HepG2 (cell line): Measurements from ENCODE around the gene ZC3H7B. TPM values are rescaled to one million over a fixed set of nuclear protein-coding genes. Genes with fewer than 3 reads are reported as not detected.

Experiments used
- JUND ChIP-seq: sonication (generic); formaldehyde crosslinking; IDR thresholded peaks from 2 replicates; pipeline ENCODE4 v1.8.0; 2022; ENCODE audit warnings: mild to moderate bottlenecking, missing genetic modification reagents
- MED8 ChIP-seq: sonication (generic); formaldehyde crosslinking; IDR thresholded peaks from 2 replicates; pipeline ENCODE4 v1.8.1; 2023; ENCODE audit warnings: mild to moderate bottlenecking, missing genetic modification reagents; ENCODE audit not compliant: insufficient replicate concordance
- NFATC3 ChIP-seq: sonication (generic); formaldehyde crosslinking; IDR thresholded peaks from 2 replicates; pipeline ENCODE4 v1.5.1; 2020; ENCODE audit warnings: mild to moderate bottlenecking, missing genetic modification reagents
- NR2F6 ChIP-seq, 2 experiments: IDR thresholded peaks; 2 replicates each; pipeline ENCODE4 v1.6.1; 2016; ENCODE audit warnings: antibody characterized with exemption in 1 of 2, mild to moderate bottlenecking in 1 of 2
- PRPF4 ChIP-seq: fragments of 200-400 bp; formaldehyde crosslinking; IDR thresholded peaks from 2 replicates; pipeline ENCODE4 v1.6.1; 2016; ENCODE audit warnings: low read length, low read depth; ENCODE audit not compliant: poor library complexity, severe bottlenecking
- SP4 ChIP-seq: sonication (generic); formaldehyde crosslinking; IDR thresholded peaks from 2 replicates; pipeline ENCODE4 v1.8.1; 2023; ENCODE audit warnings: mild to moderate bottlenecking, missing genetic modification reagents
- YEATS2 ChIP-seq: sonication (generic); formaldehyde crosslinking; IDR thresholded peaks from 2 replicates; pipeline ENCODE4 v1.4.0; 2020; ENCODE audit warnings: missing genetic modification reagents, borderline replicate concordance
- ZBTB7B ChIP-seq: sonication (generic); formaldehyde crosslinking; IDR thresholded peaks from 2 replicates; pipeline ENCODE4 v1.4.0; 2020; ENCODE audit warnings: missing genetic modification reagents
- polyA plus RNA-seq, 8 experiments: library from polyadenylated mRNA; depleted of rRNA in 3 of 8; stranded (reverse) in 7 of 8; unstranded in 1 of 8; fragments of >200 nt; fragmentation: Illumina TruSeq in 4 of 8; extraction: Trizol in 4 of 8; gene quantifications; 2 replicates each; pipeline versions ENCODE4 v1.2.1 to v1.2.3, GENCODE V29; 2011 to 2016; ENCODE audit warnings: low read depth in 4 of 8, missing spikeins in 1 of 8, mixed read lengths in 1 of 8; ENCODE audit not compliant: insufficient read depth in 1 of 8
- total RNA-seq, 5 experiments: library from RNA; depleted of rRNA; stranded (reverse); fragments of >200 nt; fragmentation: Illumina TruSeq; extraction: Trizol; gene quantifications; 2 replicates each; pipeline ENCODE4 v1.2.3, GENCODE V29; 2016; ENCODE audit warnings: low read depth in 1 of 5
- TF ChIP-seq, protein P1 (sequence below): sonication (generic); formaldehyde crosslinking; IDR thresholded peaks from 2 replicates; pipeline ENCODE4 v1.5.0; 2020; ENCODE audit warnings: missing genetic modification reagents, mild to moderate bottlenecking, borderline replicate concordance
- TF ChIP-seq, protein P2 (sequence below): sonication (generic); formaldehyde crosslinking; conservative IDR thresholded peaks from 2 replicates; pipeline ENCODE4 v1.4.0; 2020; ENCODE audit warnings: missing genetic modification reagents
- TF ChIP-seq, protein P3 (sequence below): sonication (generic); formaldehyde crosslinking; IDR thresholded peaks from 2 replicates; pipeline ENCODE4 v1.4.0; 2020; ENCODE audit warnings: missing genetic modification reagents, borderline replicate concordance
- TF ChIP-seq, protein P4 (sequence below): sonication (generic); formaldehyde crosslinking; IDR thresholded peaks from 2 replicates; pipeline ENCODE4 v1.5.0; 2020; ENCODE audit warnings: mild to moderate bottlenecking, missing genetic modification reagents, borderline replicate concordance
- TF ChIP-seq, protein P5 (sequence below): sonication (generic); formaldehyde crosslinking; IDR thresholded peaks from 2 replicates; pipeline ENCODE4; 2020; ENCODE audit warnings: missing genetic modification reagents, mild to moderate bottlenecking, borderline replicate concordance

The ZC3H7B gene
- total and polyA plus RNA-seq, 2 of the 13 experiments (the other 11 are each of a cell fraction or from before 2014, with no cell fraction given) = 26.4 to 37.2 TPM

DNA sequence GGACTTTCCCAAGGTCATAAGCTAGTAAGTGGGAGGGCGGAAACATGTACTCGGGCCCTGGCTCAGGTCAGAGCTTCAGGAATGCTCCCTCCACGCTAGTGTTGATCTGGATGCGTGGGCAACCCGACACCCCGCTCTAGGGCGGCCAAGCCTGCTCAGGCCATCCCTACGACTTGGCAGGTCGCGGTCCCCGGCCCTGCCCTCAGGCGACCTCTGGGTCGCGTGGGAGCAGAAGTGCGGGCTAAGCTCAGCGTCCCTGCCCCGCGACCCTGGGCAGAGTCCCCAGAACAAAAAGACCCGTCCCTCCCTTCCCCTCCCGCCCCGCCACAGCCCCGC lies 79.6 kb downstream of the ZC3H7B start (continued):
- TF ChIP-seq SP4 (no peak), PRPF4 (no peak), ZBTB7B (CRISPR knock-in tag) (peak; percentile 40; the same call in 1 of the 2 replicates), NR2F6 (IDR thresholded peaks at IDR 0.05) (no peak; the same call in 1 of the 2 replicates), NR2F6 (CRISPR knock-in tag; IDR thresholded peaks at IDR 0.05) (peak; percentile 69; the same call in 1 of the 2 replicates), YEATS2 (CRISPR knock-in tag) (no peak), MED8 (CRISPR knock-in tag) (no peak), JUND (CRISPR knock-in tag) (no peak), NFATC3 (no peak)
- TF ChIP-seq, protein P1, sequence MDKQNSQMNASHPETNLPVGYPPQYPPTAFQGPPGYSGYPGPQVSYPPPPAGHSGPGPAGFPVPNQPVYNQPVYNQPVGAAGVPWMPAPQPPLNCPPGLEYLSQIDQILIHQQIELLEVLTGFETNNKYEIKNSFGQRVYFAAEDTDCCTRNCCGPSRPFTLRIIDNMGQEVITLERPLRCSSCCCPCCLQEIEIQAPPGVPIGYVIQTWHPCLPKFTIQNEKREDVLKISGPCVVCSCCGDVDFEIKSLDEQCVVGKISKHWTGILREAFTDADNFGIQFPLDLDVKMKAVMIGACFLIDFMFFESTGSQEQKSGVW (CRISPR knock-in tag) = no peak
- TF ChIP-seq, protein P2, sequence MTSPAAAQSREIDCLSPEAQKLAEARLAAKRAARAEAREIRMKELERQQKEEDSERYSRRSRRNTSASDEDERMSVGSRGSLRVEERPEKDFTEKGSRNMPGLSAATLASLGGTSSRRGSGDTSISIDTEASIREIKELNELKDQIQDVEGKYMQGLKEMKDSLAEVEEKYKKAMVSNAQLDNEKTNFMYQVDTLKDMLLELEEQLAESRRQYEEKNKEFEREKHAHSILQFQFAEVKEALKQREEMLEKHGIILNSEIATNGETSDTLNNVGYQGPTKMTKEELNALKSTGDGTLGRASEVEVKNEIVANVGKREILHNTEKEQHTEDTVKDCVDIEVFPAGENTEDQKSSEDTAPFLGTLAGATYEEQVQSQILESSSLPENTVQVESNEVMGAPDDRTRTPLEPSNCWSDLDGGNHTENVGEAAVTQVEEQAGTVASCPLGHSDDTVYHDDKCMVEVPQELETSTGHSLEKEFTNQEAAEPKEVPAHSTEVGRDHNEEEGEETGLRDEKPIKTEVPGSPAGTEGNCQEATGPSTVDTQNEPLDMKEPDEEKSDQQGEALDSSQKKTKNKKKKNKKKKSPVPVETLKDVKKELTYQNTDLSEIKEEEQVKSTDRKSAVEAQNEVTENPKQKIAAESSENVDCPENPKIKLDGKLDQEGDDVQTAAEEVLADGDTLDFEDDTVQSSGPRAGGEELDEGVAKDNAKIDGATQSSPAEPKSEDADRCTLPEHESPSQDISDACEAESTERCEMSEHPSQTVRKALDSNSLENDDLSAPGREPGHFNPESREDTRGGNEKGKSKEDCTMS (CRISPR knock-in tag) = no peak
- TF ChIP-seq, protein P3, sequence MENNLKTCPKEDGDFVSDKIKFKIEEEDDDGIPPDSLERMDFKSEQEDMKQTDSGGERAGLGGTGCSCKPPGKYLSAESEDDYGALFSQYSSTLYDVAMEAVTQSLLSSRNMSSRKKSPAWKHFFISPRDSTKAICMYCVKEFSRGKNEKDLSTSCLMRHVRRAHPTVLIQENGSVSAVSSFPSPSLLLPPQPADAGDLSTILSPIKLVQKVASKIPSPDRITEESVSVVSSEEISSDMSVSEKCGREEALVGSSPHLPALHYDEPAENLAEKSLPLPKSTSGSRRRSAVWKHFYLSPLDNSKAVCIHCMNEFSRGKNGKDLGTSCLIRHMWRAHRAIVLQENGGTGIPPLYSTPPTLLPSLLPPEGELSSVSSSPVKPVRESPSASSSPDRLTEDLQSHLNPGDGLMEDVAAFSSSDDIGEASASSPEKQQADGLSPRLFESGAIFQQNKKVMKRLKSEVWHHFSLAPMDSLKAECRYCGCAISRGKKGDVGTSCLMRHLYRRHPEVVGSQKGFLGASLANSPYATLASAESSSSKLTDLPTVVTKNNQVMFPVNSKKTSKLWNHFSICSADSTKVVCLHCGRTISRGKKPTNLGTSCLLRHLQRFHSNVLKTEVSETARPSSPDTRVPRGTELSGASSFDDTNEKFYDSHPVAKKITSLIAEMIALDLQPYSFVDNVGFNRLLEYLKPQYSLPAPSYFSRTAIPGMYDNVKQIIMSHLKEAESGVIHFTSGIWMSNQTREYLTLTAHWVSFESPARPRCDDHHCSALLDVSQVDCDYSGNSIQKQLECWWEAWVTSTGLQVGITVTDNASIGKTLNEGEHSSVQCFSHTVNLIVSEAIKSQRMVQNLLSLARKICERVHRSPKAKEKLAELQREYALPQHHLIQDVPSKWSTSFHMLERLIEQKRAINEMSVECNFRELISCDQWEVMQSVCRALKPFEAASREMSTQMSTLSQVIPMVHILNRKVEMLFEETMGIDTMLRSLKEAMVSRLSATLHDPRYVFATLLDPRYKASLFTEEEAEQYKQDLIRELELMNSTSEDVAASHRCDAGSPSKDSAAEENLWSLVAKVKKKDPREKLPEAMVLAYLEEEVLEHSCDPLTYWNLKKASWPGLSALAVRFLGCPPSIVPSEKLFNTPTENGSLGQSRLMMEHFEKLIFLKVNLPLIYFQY (CRISPR knock-in tag) = 0 out of 2 replicates have a peak, but pooled peaks have one; percentile 14
- TF ChIP-seq, protein P4, sequence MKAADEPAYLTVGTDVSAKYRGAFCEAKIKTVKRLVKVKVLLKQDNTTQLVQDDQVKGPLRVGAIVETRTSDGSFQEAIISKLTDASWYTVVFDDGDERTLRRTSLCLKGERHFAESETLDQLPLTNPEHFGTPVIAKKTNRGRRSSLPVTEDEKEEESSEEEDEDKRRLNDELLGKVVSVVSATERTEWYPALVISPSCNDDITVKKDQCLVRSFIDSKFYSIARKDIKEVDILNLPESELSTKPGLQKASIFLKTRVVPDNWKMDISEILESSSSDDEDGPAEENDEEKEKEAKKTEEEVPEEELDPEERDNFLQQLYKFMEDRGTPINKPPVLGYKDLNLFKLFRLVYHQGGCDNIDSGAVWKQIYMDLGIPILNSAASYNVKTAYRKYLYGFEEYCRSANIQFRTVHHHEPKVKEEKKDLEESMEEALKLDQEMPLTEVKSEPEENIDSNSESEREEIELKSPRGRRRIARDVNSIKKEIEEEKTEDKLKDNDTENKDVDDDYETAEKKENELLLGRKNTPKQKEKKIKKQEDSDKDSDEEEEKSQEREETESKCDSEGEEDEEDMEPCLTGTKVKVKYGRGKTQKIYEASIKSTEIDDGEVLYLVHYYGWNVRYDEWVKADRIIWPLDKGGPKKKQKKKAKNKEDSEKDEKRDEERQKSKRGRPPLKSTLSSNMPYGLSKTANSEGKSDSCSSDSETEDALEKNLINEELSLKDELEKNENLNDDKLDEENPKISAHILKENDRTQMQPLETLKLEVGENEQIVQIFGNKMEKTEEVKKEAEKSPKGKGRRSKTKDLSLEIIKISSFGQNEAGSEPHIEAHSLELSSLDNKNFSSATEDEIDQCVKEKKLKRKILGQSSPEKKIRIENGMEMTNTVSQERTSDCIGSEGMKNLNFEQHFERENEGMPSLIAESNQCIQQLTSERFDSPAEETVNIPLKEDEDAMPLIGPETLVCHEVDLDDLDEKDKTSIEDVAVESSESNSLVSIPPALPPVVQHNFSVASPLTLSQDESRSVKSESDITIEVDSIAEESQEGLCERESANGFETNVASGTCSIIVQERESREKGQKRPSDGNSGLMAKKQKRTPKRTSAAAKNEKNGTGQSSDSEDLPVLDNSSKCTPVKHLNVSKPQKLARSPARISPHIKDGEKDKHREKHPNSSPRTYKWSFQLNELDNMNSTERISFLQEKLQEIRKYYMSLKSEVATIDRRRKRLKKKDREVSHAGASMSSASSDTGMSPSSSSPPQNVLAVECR (CRISPR knock-in tag) = peak; percentile 86; the same call in 1 of the 2 replicates
- TF ChIP-seq, protein P5, sequence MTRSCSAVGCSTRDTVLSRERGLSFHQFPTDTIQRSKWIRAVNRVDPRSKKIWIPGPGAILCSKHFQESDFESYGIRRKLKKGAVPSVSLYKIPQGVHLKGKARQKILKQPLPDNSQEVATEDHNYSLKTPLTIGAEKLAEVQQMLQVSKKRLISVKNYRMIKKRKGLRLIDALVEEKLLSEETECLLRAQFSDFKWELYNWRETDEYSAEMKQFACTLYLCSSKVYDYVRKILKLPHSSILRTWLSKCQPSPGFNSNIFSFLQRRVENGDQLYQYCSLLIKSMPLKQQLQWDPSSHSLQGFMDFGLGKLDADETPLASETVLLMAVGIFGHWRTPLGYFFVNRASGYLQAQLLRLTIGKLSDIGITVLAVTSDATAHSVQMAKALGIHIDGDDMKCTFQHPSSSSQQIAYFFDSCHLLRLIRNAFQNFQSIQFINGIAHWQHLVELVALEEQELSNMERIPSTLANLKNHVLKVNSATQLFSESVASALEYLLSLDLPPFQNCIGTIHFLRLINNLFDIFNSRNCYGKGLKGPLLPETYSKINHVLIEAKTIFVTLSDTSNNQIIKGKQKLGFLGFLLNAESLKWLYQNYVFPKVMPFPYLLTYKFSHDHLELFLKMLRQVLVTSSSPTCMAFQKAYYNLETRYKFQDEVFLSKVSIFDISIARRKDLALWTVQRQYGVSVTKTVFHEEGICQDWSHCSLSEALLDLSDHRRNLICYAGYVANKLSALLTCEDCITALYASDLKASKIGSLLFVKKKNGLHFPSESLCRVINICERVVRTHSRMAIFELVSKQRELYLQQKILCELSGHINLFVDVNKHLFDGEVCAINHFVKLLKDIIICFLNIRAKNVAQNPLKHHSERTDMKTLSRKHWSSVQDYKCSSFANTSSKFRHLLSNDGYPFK (CRISPR knock-in tag) = 0 out of 2 replicates have a peak, but pooled peaks have one; percentile 5
